Liver (tissue), 6 donors: ENCODE data around the gene OR7C1. TPM values are rescaled to one million over a fixed set of nuclear protein-coding genes. Genes with fewer than 3 reads are reported as not detected.

ENCODE experiments used
- GABPA ChIP-seq, 2 donors: IDR thresholded peaks in 1 of 2; conservative IDR thresholded peaks in 1 of 2; 2 replicates each; pipeline ENCODE4 v1.6.1; 2016; ENCODE audit warnings: antibody characterized with exemption in 2 of 2, mild to moderate bottlenecking in 1 of 2, moderate library complexity in 1 of 2
- TAF1 ChIP-seq: conservative IDR thresholded peaks from 2 replicates; pipeline ENCODE4 v1.6.1; 2016; ENCODE audit warnings: antibody characterized with exemption, mild to moderate bottlenecking
- YY1 ChIP-seq: IDR thresholded peaks from 2 replicates; pipeline ENCODE4 v1.6.1; 2016; ENCODE audit warnings: antibody characterized with exemption, mild to moderate bottlenecking
- polyA plus RNA-seq, 2 donors: library from polyadenylated mRNA; stranded (reverse) in 1 of 2; unstranded in 1 of 2; fragments of 200-250 nt in 1 of 2; fragments of >200 nt in 1 of 2; fragmentation: Nextera tagmentation in 1 of 2; extraction: Ambion mirVana in 1 of 2; gene quantifications; one replicate each; pipeline versions ENCODE4 v1.2.1 to v1.2.3, GENCODE V29; 2013 to 2015
- small RNA-seq: library from RNA; depleted of rRNA; stranded (forward); fragments of <200 nt; gene quantifications from one replicate; pipeline ENCODE3, GENCODE V24; 2014
- total RNA-seq, 2 donors: library from RNA; depleted of rRNA; stranded (reverse); fragments of >200 nt; gene quantifications; one replicate each; pipeline ENCODE4 v1.2.3, GENCODE V29; 2014
- TF ChIP-seq, protein P1 (sequence below): IDR thresholded peaks from 2 replicates; pipeline ENCODE4 v1.6.1; 2016; ENCODE audit warnings: antibody characterized with exemption
- TF ChIP-seq, protein P2 (sequence below): IDR thresholded peaks from 2 replicates; pipeline ENCODE4 v1.6.1; 2016; ENCODE audit warnings: antibody characterized with exemption
- TF ChIP-seq, protein P3 (sequence below): IDR thresholded peaks from 2 replicates; pipeline ENCODE4 v1.6.1; 2016; ENCODE audit warnings: antibody characterized with exemption
- donor health status: healthy.
- donor health status: healthy.
- donor health status: healthy.

OR7C1 gene
- total and polyA plus RNA-seq, 4 donors, result 0.06 to 0.14 TPM; not detected in 2

DNA sequence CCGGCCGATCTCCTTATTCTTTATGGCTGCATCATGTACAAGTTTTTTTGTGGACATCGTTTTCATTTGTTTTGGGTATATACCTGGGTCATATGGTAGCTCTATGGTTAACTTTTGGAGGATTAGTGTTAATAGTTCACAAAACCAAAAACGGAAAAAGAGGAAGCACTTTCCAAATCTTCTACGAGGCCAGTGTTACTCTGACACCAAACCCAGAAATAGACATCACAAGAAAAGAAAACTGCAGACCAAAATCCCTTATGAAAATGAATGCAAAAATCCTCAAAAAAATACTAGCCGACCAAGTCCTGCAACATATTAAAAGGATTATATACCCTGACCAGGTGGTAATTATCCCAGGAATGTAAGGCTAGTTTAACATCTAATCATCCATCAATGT lies 86.4 kb downstream of the OR7C1 start (continued):
- TF ChIP-seq, protein P1, sequence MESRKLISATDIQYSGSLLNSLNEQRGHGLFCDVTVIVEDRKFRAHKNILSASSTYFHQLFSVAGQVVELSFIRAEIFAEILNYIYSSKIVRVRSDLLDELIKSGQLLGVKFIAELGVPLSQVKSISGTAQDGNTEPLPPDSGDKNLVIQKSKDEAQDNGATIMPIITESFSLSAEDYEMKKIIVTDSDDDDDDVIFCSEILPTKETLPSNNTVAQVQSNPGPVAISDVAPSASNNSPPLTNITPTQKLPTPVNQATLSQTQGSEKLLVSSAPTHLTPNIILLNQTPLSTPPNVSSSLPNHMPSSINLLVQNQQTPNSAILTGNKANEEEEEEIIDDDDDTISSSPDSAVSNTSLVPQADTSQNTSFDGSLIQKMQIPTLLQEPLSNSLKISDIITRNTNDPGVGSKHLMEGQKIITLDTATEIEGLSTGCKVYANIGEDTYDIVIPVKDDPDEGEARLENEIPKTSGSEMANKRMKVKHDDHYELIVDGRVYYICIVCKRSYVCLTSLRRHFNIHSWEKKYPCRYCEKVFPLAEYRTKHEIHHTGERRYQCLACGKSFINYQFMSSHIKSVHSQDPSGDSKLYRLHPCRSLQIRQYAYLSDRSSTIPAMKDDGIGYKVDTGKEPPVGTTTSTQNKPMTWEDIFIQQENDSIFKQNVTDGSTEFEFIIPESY, result no peak
- TF ChIP-seq YY1, result no peak
- TF ChIP-seq GABPA (IDR thresholded peaks at IDR 0.05 in 1 of 2, conservative IDR thresholded peaks at IDR 0.05 in 1 of 2), result no peak
- TF ChIP-seq, protein P2, sequence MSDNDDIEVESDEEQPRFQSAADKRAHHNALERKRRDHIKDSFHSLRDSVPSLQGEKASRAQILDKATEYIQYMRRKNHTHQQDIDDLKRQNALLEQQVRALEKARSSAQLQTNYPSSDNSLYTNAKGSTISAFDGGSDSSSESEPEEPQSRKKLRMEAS, result no peak
- no peak for TF ChIP-seq TAF1
- TF ChIP-seq, protein P3, sequence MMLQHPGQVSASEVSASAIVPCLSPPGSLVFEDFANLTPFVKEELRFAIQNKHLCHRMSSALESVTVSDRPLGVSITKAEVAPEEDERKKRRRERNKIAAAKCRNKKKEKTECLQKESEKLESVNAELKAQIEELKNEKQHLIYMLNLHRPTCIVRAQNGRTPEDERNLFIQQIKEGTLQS, result no peak

Small RNA genes lying within 50 kb of the gene (small RNA-seq; reads per million reads assigned to genes)
- gene AC005255.1, result 0.07 reads per million

Other genes starting within 250 kb of the OR7C1 start
- under 1 TPM; 0.28 to 0.67 TPM for gene ADGRE3, start 160.3 kb downstream of the OR7C1 start, total RNA-seq
- gene ADGRE3, start 160.3 kb downstream of the OR7C1 start, polyA plus RNA-seq, result under 1 TPM; 0.15 to 0.17 TPM
- gene ZNF333, start 145.1 kb downstream of the OR7C1 start, total RNA-seq, result 10 to 100 TPM in 1 of 2 donors, 1 to 10 TPM in 1; 5.5 to 11.2 TPM
- gene ZNF333, start 145.1 kb downstream of the OR7C1 start, polyA plus RNA-seq, result 1 to 10 TPM; 1.7 to 1.8 TPM
- 1 to 10 TPM; 1.0 to 5.3 TPM for gene ADGRE2, start 56.6 kb downstream of the OR7C1 start, total RNA-seq
- 1 to 10 TPM in 1 of 2 donors, under 1 TPM in 1; 0.40 to 1.3 TPM for gene ADGRE2, start 56.6 kb downstream of the OR7C1 start, polyA plus RNA-seq
- not detected for gene OR7A5, start within 50 bp of the OR7C1 start, total RNA-seq
- gene OR7A5, start within 50 bp of the OR7C1 start, polyA plus RNA-seq, result not detected
- gene OR7A10, start 13.7 kb upstream of the OR7C1 start, total RNA-seq, result not detected
- not detected for gene OR7A10, start 13.7 kb upstream of the OR7C1 start, polyA plus RNA-seq
- gene OR7A17, start 50.9 kb upstream of the OR7C1 start, total RNA-seq, result not detected
- not detected for gene OR7A17, start 50.9 kb upstream of the OR7C1 start, polyA plus RNA-seq
- gene OR7C2, start 106.3 kb upstream of the OR7C1 start, total RNA-seq, result not detected
- gene OR7C2, start 106.3 kb upstream of the OR7C1 start, polyA plus RNA-seq, result not detected
- gene SLC1A6, start 144.7 kb upstream of the OR7C1 start, total RNA-seq, result not detected
- gene SLC1A6, start 144.7 kb upstream of the OR7C1 start, polyA plus RNA-seq, result not detected
- not detected for gene CASP14, start 214.3 kb upstream of the OR7C1 start, total RNA-seq
- gene CASP14, start 214.3 kb upstream of the OR7C1 start, polyA plus RNA-seq, result not detected
- gene OR1I1, start 247.0 kb upstream of the OR7C1 start, total RNA-seq, result not detected
- gene OR1I1, start 247.0 kb upstream of the OR7C1 start, polyA plus RNA-seq, result not detected